ENCODE measurements around the gene PTPN1. TPM values are rescaled to one million over a fixed set of nuclear protein-coding genes. Genes with fewer than 3 reads are reported as not detected.

The PTPN1 gene
- total and polyA plus RNA-seq, 2 of the 4 experiments (the other 2 are of a cell fraction), result 31.7 to 37.4 TPM

GRCh38 chr20:50481741-50482140, 28.4 kb upstream of the PTPN1 start:
- no peak overlapping the region for H3K14ac ChIP-seq (replicated peaks; ENCODE audit: low read depth, low read length)
- dilution Hi-C loops (cut with HindIII; ENCODE audit: low sequenced_read_pairs, unreplicated experiment), result no loop called here
- H4K20me1 ChIP-seq (ENCODE audit: insufficient read depth, low read length), result no peaks in the 10 kb centered on the region
- ChIA-PET POLR2A (ENCODE audit: unreplicated experiment) (no interaction called here), CTCF (no interaction called here)
- no peak overlapping the region for H3K18ac ChIP-seq (ENCODE audit: low read depth, low read length)
- no peak overlapping the region for H3K9ac ChIP-seq (ENCODE audit: low read depth, low read length)
- no peak for DNase-seq
- BruUV-seq (replicated peaks), result no TSS peak
- no peak overlapping the region for H2BK120ac ChIP-seq (ENCODE audit: low read depth, low read length)
- H3K36me3 ChIP-seq (ENCODE audit: control insufficient read depth, insufficient read depth, low read length), result no peaks in the 10 kb centered on the region
- no peak overlapping the region for H3K23ac ChIP-seq (ENCODE audit: low read depth, low read length)
- no peak overlapping the region for H2AFZ ChIP-seq (replicated peaks; ENCODE audit: low read length, poor library complexity)
- H4K91ac ChIP-seq (ENCODE audit: insufficient read depth, low read depth, low read length), result no peak overlapping the region
- in situ Hi-C loops (cut with MboI; ENCODE audit: low sequenced_read_pairs), result no loop called here
- no peak overlapping the region for H4K8ac ChIP-seq (ENCODE audit: low read depth in 2 of 2, low read length in 2 of 2)
- H2BK5ac ChIP-seq (ENCODE audit: low read depth, low read length, poor library complexity, severe bottlenecking), result no peak overlapping the region
- H4K5ac ChIP-seq (ENCODE audit: low read depth, low read length), result no peak overlapping the region
- no peak overlapping the region for H2BK15ac ChIP-seq (ENCODE audit: low read depth, low read length)
- H3K4me2 ChIP-seq (ENCODE audit: low read depth, low read length), result no peak overlapping the region
- intact Hi-C loops (cut with micrococcal nuclease), result loop anchor here (5.0 kb wide), 1 partner anchor 96 kb away; no protein-coding TSS in a partner anchor
- H3K4me1 ChIP-seq (ENCODE audit: control insufficient read depth, insufficient read depth, low read length), result peaks cover 5% of the 10 kb centered on the region
- H2BK20ac ChIP-seq (ENCODE audit: low read depth, low read length), result no peak overlapping the region
- H3K4ac ChIP-seq (ENCODE audit: low read depth, low read length), result no peak overlapping the region
- no CpG with 5 or more reads among the region's 3 CpGs for WGBS, 2 experiments (ENCODE audit: extremely low coverage in 2 of 2, insufficient read length in 1 of 2)
- ATAC-seq (ENCODE audit: low read depth), result no peak
- H3K56ac ChIP-seq (ENCODE audit: extremely low read depth, insufficient read depth, low read length), result no peak overlapping the region
- H2AK5ac ChIP-seq (ENCODE audit: low read depth, low read length), result no peak overlapping the region
- H3K27me3 ChIP-seq (ENCODE audit: control insufficient read depth, insufficient read depth, low read length), result no peaks in the 10 kb centered on the region
- TF ChIP-seq RAD21 (IDR thresholded peaks at IDR 0.05; ENCODE audit: low read length), result no peak
- H3K9me3 ChIP-seq (ENCODE audit: control insufficient read depth, insufficient read depth, low read length), result no peaks in the 10 kb centered on the region
- no peaks in the 10 kb centered on the region for H3K79me1 ChIP-seq (ENCODE audit: low read depth in 1 of 2, low read length in 2 of 2)
- no peak overlapping the region for H3K27ac ChIP-seq (ENCODE audit: insufficient read depth, low read length)
- H2AK9ac ChIP-seq (replicated peaks; ENCODE audit: low read depth, low read length, poor library complexity), result no peak overlapping the region
- H3K4me3 ChIP-seq (ENCODE audit: insufficient read depth, low read depth, low read length), result no peak overlapping the region
- H3K9me1 ChIP-seq (ENCODE audit: insufficient read depth, low read length), result peaks cover 11% of the 10 kb centered on the region
